Spleen (tissue), 11 donors: ENCODE results near the gene EYS. TPM values are rescaled to one million over a fixed set of nuclear protein-coding genes. Genes with fewer than 3 reads are reported as not detected.

Source experiments
- DNase-seq: peaks from one replicate; pipeline ENCODE4 v3.0.0-alpha.2; 2020
- H3K27ac ChIP-seq, 8 donors: fragments of 200-600 bp; sonication (generic) in 7 of 8; 1 replicate in 4 of 8; 2 replicates in 4 of 8; pipeline versions ENCODE4 v1.5.0 to v1.8.0; 2016 to 2021; ENCODE audit warnings: inconsistent platforms in 4 of 8, mild to moderate bottlenecking in 4 of 8, moderate library complexity in 1 of 8
- H3K27me3 ChIP-seq, 7 donors: fragments of 200-600 bp; sonication (generic) in 6 of 7; replicated peaks in 1 of 7; 1 replicate in 4 of 7; 2 replicates in 3 of 7; pipeline versions ENCODE4 v1.5.0 to v1.8.0; 2016 to 2021; ENCODE audit warnings: inconsistent platforms in 3 of 7, mild to moderate bottlenecking in 1 of 7
- H3K36me3 ChIP-seq, 6 donors: fragments of 200-600 bp; sonication (generic) in 5 of 6; 1 replicate in 4 of 6; 2 replicates in 2 of 6; pipeline versions ENCODE4 v1.5.0 to v1.8.0; 2016 to 2021; ENCODE audit warnings: inconsistent platforms in 2 of 6
- H3K4me1 ChIP-seq, 6 donors: fragments of 200-600 bp; sonication (generic) in 5 of 6; 1 replicate in 3 of 6; 2 replicates in 3 of 6; pipeline versions ENCODE4 v1.5.0 to v1.8.0; 2016 to 2021; ENCODE audit warnings: inconsistent platforms in 3 of 6
- H3K4me3 ChIP-seq, 8 donors: fragments of 200-600 bp; sonication (generic) in 7 of 8; 1 replicate in 4 of 8; 2 replicates in 4 of 8; pipeline versions ENCODE4 v1.5.0 to v1.8.0; 2016 to 2021; ENCODE audit warnings: inconsistent platforms in 4 of 8, mild to moderate bottlenecking in 4 of 8, moderate library complexity in 2 of 8
- H3K9me3 ChIP-seq, 8 donors: fragments of 200-600 bp; sonication (generic) in 7 of 8; 1 replicate in 4 of 8; 2 replicates in 4 of 8; pipeline versions ENCODE4 v1.5.0 to v1.8.0; 2016 to 2021; ENCODE audit warnings: inconsistent platforms in 4 of 8
- CTCF ChIP-seq, 11 experiments: fragments of 200-600 bp in 7 of 11; fragments of 450-650 bp in 4 of 11; sonication (generic) in 4 of 11; IDR thresholded peaks in 8 of 11; conservative IDR thresholded peaks in 3 of 11; 1 replicate in 7 of 11; 2 replicates in 4 of 11; pipeline versions ENCODE4 v1.4.0 to v1.8.0; 2016 to 2021; ENCODE audit warnings: antibody characterized with exemption in 11 of 11, inconsistent platforms in 4 of 11, mild to moderate bottlenecking in 1 of 11
- POLR2A ChIP-seq, 3 donors: fragments of 450-650 bp; IDR thresholded peaks; one replicate each; pipeline ENCODE4 v1.5.1; 2017; ENCODE audit warnings: antibody characterized with exemption in 3 of 3, mild to moderate bottlenecking in 1 of 3
- POLR2AphosphoS5 ChIP-seq, 3 donors: sonication (generic); formaldehyde crosslinking; IDR thresholded peaks; one replicate each; pipeline ENCODE4 v1.5.1; 2017; ENCODE audit warnings: antibody characterized with exemption in 3 of 3
- WGBS, 5 donors: extraction: QIAGEN DNeasy Blood & Tissue Kit in 3 of 5; methylation state at CpG; one replicate each; pipeline versions ENCODE4 v1.1.5 to v1.1.7; 2013 to 2018; 5-methylcytosine and 5-hydroxymethylcytosine counted together
- intact Hi-C: fragments of 100-400 bp; cut with DNase I; formaldehyde crosslinking; loops from one replicate; pipeline ENCODE4 v1.15.0; 2023; ENCODE audit warnings: low total_unique reads
- polyA plus RNA-seq, 3 donors: library from polyadenylated mRNA; stranded (reverse); fragments of 200-250 nt; gene quantifications; one replicate each; pipeline ENCODE4 v1.2.1, GENCODE V29; 2013
- total RNA-seq, 7 donors: library from RNA; depleted of rRNA in 3 of 7; stranded (reverse); fragments of >200 nt in 3 of 7; fragmentation: NEBNext Ultra II Directional in 4 of 7; extraction: Animal tissue kit (Norgen Biotek cat#: 25700) in 4 of 7; gene quantifications; one replicate each; pipeline versions ENCODE4 v1.1.0 to v1.2.1, GENCODE V29; 2016 to 2021
- donor health status: healthy with polysubstance abuse.
- donor health status: DM: no; HTN: no; CAD: no; lungs with moderate emphysema.
- donor health status: DM: no; HTN: no; CAD: no.
- donor health status: Bipolar disorder and iron deficiency.
- donor health status: healthy.
- donor health status: DM: no; HTN: no; CAD: no.
- donor health status: DM: yes; HTN: yes; CAD: no.

EYS gene
- total and polyA plus RNA-seq, 10 donors: under 0.01 to 0.72 (median 0.28) TPM; not detected in 5

- H3K4me1 ChIP-seq: no peaks in the 10 kb centered on the region
- H3K27ac ChIP-seq: no peak overlapping the region
- 52 to 73% (median 63%) methylated on average over 2 of the region's 2 CpGs for WGBS, 5 donors
- no peaks in the 10 kb centered on the region for H3K36me3 ChIP-seq
- peaks cover 0 to 20% (median 4%) of the 10 kb centered on the region in 8 donors for H3K9me3 ChIP-seq
- H3K4me3 ChIP-seq: no peak overlapping the region
- intact Hi-C loops: no loop called here
- TF ChIP-seq POLR2A (IDR thresholded peaks at IDR 0.05): no peak
- TF ChIP-seq POLR2AphosphoS5 (IDR thresholded peaks at IDR 0.05): no peak
- TF ChIP-seq CTCF (IDR thresholded peaks at IDR 0.05 in 8 of 11, conservative IDR thresholded peaks at IDR 0.05 in 3 of 11): no peak
- DNase-seq: no peak
- H3K27me3 ChIP-seq: no peaks in the 10 kb centered on the region
These were observed 524.3 kb downstream of the EYS start for GRCh38 chr6:65182681-65183080.

GRCh38 chr6:65170273-65170672, 536.8 kb downstream of the EYS start:
- H3K36me3 ChIP-seq: no peaks in the 10 kb centered on the region
- no peak overlapping the region for H3K27ac ChIP-seq
- no peaks in the 10 kb centered on the region for H3K27me3 ChIP-seq
- H3K4me1 ChIP-seq: no peaks in the 10 kb centered on the region
- intact Hi-C loops: no loop called here
- 54 to 57% (median 55%) methylated on average over 2 of the region's 2 CpGs for WGBS, 5 donors
- H3K4me3 ChIP-seq: no peak overlapping the region
- no peak for DNase-seq
- TF ChIP-seq CTCF (IDR thresholded peaks at IDR 0.05 in 8 of 11, conservative IDR thresholded peaks at IDR 0.05 in 3 of 11) (no peak), POLR2A (IDR thresholded peaks at IDR 0.05) (no peak), POLR2AphosphoS5 (IDR thresholded peaks at IDR 0.05) (no peak)
- peaks cover 0 to 3% (median 0%) of the 10 kb centered on the region in 8 donors for H3K9me3 ChIP-seq

- Histone ChIP-seq H3K4me1 (no peaks in the 10 kb centered on the region), H3K4me3 (no peak overlapping the region), H3K9me3 (peaks cover 0 to 3% (median 0%) of the 10 kb centered on the region in 8 donors), H3K36me3 (no peaks in the 10 kb centered on the region), H3K27me3 (no peaks in the 10 kb centered on the region), H3K27ac (no peak overlapping the region)
- 36 to 82% (median 54%) methylated on average over 1 of the region's 1 CpG for WGBS, 5 donors
- DNase-seq: no peak
- TF ChIP-seq CTCF (IDR thresholded peaks at IDR 0.05 in 8 of 11, conservative IDR thresholded peaks at IDR 0.05 in 3 of 11) (no peak), POLR2AphosphoS5 (IDR thresholded peaks at IDR 0.05) (no peak), POLR2A (IDR thresholded peaks at IDR 0.05) (no peak)
- intact Hi-C loops: no loop called here
These were observed 545.4 kb downstream of the EYS start for GRCh38 chr6:65161661-65162060.

GRCh38 chr6:65157025-65157424, 550.0 kb downstream of the EYS start:
- Histone ChIP-seq H3K27me3 (no peaks in the 10 kb centered on the region), H3K36me3 (no peaks in the 10 kb centered on the region), H3K27ac (no peak overlapping the region), H3K9me3 (peaks cover 0 to 2% (median 0%) of the 10 kb centered on the region in 8 donors), H3K4me1 (peaks cover 0 to 6% (median 0%) of the 10 kb centered on the region in 6 donors), H3K4me3 (no peak overlapping the region)
- intact Hi-C loops: no loop called here
- no peak for DNase-seq
- no peak for TF ChIP-seq POLR2AphosphoS5 (IDR thresholded peaks at IDR 0.05)
- no peak for TF ChIP-seq CTCF (IDR thresholded peaks at IDR 0.05 in 8 of 11, conservative IDR thresholded peaks at IDR 0.05 in 3 of 11)
- TF ChIP-seq POLR2A (IDR thresholded peaks at IDR 0.05): no peak
- WGBS, 5 donors: 39 to 62% (median 45%) methylated on average over 3 of the region's 3 CpGs
